ENCODE measurements around the gene CDC42BPB. TPM values are rescaled to one million over a fixed set of nuclear protein-coding genes. Genes with fewer than 3 reads are reported as not detected.

The CDC42BPB gene
- total RNA-seq, 4 donors from 2014 or later = 90.7 to 153 (median 101) TPM

DNA sequence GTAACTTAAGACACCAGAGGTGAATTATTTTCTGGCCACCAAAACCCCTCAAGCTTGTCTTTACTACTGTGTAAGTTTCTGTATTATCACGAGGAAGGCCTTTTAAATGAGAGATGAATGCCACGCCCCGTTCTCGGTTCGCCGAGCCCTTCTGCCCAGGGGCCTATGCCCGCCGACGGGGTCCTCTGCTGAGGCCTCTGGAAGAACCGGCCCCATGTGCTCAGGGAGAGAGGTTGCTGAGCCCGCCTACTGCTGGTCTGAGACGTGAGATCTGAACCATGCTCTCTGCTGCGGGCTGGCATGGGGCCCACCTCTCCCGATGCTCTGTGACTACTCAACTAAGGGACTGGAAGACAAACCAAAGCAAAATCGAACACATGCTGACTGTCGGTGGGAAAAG is 113.9 kb downstream of the CDC42BPB start:
- no peak for TF ChIP-seq POLR2A (IDR thresholded peaks at IDR 0.05)
- TF ChIP-seq, protein P1, sequence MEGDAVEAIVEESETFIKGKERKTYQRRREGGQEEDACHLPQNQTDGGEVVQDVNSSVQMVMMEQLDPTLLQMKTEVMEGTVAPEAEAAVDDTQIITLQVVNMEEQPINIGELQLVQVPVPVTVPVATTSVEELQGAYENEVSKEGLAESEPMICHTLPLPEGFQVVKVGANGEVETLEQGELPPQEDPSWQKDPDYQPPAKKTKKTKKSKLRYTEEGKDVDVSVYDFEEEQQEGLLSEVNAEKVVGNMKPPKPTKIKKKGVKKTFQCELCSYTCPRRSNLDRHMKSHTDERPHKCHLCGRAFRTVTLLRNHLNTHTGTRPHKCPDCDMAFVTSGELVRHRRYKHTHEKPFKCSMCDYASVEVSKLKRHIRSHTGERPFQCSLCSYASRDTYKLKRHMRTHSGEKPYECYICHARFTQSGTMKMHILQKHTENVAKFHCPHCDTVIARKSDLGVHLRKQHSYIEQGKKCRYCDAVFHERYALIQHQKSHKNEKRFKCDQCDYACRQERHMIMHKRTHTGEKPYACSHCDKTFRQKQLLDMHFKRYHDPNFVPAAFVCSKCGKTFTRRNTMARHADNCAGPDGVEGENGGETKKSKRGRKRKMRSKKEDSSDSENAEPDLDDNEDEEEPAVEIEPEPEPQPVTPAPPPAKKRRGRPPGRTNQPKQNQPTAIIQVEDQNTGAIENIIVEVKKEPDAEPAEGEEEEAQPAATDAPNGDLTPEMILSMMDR (IDR thresholded peaks at IDR 0.05) = no peak
- Histone ChIP-seq H3K4me3 (replicated peaks in 1 of 3) (no peak overlapping the region), H3K27me3 (no peaks in the 10 kb centered on the region), H3K36me3 (peaks cover 34 to 49% of the 10 kb centered on the region in 2 donors), H3K9me3 (no peaks in the 10 kb centered on the region), H3K4me1 (peaks cover 20 to 33% of the 10 kb centered on the region in 2 donors), H3K27ac (peak overlapping the region in 1 of 3 donors; percentile 90)
- WGBS, 2 donors = 82 to 85% methylated on average over 16 of the region's 16 CpGs
- intact Hi-C loops (cut with DNase I) = no loop called here
- no peak for DNase-seq

DNA sequence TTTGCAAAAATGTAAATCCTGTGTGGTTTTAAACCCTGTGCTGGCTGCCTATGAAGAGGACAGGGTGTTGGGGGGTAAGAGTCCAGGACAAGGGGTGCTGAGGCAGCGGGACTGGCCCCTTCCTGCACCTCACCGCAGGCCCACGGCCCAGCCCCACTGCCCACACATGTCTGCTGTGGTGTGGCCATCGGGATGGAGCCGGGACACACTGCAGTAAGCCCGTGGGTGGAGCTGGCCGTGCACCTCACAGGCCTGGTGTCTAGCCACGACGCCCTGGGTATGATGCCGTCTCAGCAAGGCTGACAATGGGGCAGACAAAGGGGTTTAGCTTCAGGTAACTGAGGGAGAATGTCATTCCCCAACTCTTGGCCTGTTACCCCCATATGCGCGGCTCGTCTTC is 115.3 kb downstream of the CDC42BPB start:
- H3K4me3 ChIP-seq (replicated peaks in 1 of 3) = no peak overlapping the region
- peaks cover 20 to 33% of the 10 kb centered on the region in 2 donors for H3K4me1 ChIP-seq
- H3K9me3 ChIP-seq = no peaks in the 10 kb centered on the region
- H3K36me3 ChIP-seq = peaks cover 34 to 58% of the 10 kb centered on the region in 2 donors
- no peaks in the 10 kb centered on the region for H3K27me3 ChIP-seq
- intact Hi-C loops (cut with DNase I) = no loop called here
- WGBS, 2 donors = 95 to 96% methylated on average over 12 to 13 of the region's 13 CpGs
- no peak for DNase-seq
- H3K27ac ChIP-seq = peak overlapping the region in 1 of 3 donors; percentile 90
- no peak for TF ChIP-seq POLR2A (IDR thresholded peaks at IDR 0.05)
- TF ChIP-seq, protein P1 (IDR thresholded peaks at IDR 0.05) = no peak

DNA sequence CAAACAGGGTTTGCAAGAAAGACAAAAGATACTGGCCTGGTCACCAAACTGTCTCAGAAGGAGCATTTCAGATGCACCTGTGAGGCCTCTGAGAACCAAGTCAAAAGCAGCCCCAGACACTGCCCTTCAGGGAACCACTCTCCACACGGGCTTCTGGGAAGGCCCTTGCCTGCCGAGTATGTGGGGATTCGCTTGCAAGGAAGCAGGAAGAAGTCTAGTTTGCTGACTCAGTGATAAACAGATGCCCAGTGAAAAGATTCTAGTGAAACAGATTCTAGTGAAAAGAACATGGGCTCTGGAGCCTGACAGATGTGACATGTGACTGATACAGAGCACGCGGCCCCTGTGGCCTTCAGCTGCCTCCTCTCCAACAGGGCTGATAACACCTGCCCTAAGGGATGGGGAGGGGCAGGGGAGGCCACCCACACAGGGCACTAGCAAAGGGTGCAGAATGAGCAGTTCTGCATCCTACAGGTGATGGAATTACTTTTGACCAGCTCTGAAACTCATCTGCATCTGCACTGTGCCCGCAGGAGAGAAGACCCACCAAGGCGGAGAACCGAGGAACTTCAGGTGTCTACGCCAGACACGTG is 115.8 kb downstream of the CDC42BPB start:
- 79 to 88% methylated on average over 10 of the region's 10 CpGs for WGBS, 2 donors
- peak overlapping the region; percentile 62 to 90 (median 71) for H3K27ac ChIP-seq

DNA sequence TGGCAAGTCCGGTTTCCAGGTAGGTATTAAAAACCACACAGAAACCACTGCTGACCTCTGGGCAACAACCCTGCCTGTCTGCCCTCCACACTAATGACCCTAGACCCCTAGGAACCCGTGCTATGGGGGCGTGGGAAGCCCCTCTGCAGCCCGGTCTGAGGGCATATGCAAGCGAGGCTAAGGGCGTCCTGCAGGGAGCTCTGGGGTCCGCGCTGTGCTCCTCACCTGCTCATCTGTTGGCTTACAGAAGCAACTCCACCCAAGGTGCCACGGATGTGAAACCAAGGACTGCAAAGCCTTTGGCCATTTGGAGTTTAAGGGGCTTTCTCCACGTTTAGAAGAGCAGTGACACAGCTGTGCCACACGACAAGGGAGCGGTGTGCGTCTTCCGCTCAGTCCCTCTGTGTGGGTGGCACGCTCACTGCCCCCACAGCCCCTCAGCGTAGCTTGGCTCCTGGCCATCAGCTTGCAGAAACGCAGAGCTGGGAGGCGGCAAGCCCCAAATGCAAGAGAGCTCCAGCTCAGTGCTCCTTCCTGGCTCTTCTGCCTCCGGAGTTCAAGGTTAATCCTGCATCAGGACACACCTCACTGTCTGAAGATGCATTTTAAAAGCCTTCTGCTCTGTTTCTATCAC is 116.5 kb downstream of the CDC42BPB start:
- peaks cover 20 to 33% of the 10 kb centered on the region in 2 donors for H3K4me1 ChIP-seq
- peaks cover 29 to 49% of the 10 kb centered on the region in 2 donors for H3K36me3 ChIP-seq
- no peak for DNase-seq
- H3K9me3 ChIP-seq = no peaks in the 10 kb centered on the region
- intact Hi-C loops (cut with DNase I) = no loop called here
- no peak overlapping the region for H3K4me3 ChIP-seq (replicated peaks in 1 of 3)
- WGBS, 2 donors = 87 to 91% methylated on average over 15 to 19 of the region's 19 CpGs
- peak overlapping the region; percentile 62 to 90 (median 71) for H3K27ac ChIP-seq
- TF ChIP-seq POLR2A (IDR thresholded peaks at IDR 0.05) = no peak
- TF ChIP-seq, protein P1 (IDR thresholded peaks at IDR 0.05) = no peak
- no peaks in the 10 kb centered on the region for H3K27me3 ChIP-seq

More for the DNA sequence above, 115.8 kb downstream of the CDC42BPB start:
- intact Hi-C loops (cut with DNase I) = no loop called here
- Histone ChIP-seq H3K4me3 (replicated peaks in 1 of 3) (no peak overlapping the region), H3K36me3 (peaks cover 34 to 55% of the 10 kb centered on the region in 2 donors), H3K4me1 (peaks cover 20 to 33% of the 10 kb centered on the region in 2 donors), H3K27me3 (no peaks in the 10 kb centered on the region), H3K9me3 (no peaks in the 10 kb centered on the region)
- TF ChIP-seq POLR2A (IDR thresholded peaks at IDR 0.05) = no peak
- TF ChIP-seq, protein P1 (IDR thresholded peaks at IDR 0.05) = no peak
- DNase-seq = no peak
